Amniotic stem cell (primary cell): Measurements from ENCODE around the gene UMAD1.

ENCODE experiments used
- DNase-seq: peaks from one replicate; lab custom pipeline; 2025; lab: John Stamatoyannopoulos, UW

The UMAD1 gene

DNA sequence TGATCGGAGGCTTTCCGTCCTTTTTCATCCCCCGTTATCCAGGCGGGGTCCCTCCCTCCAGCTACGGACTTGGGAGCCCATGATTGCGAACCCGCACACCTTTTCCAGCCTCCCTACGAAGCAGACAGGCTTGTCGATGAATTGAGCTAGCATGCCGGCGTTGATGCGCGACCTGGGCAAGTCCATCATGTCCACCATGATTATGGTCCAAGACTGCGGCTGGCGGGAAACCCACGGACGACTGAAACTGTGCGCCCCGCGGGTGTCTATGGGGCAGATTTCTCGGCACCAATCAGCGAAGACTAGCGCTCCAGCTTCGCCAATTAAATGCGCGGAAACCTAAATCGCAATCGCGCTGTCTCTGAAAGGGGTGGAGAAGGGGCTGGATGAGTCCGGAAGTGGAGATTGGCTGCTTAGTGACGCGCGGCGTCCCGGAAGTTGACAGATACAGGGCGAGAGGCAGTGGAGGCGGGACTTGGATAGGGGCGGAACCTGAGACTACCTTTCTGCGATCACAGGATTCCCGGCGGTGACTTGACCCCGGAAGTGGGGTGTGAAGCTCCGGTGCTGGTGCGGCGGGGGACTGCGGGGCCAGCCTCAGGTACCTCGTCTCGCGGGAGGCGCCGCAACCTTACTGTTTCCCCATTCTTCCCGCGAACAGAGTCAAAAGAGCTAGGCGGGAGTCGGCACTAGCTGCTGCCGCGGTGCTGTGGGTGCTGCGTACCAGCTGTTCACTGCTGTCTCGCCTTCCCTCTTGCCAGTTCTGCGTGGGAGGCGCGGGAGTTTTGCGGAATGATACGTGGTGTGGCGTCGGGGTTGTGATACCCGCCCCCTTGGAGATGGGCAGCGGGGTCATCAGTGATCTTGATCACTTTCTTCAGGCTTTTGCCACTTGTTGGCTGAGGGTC lies at the start of gene UMAD1:
UMAD1 (plus strand) TSS at position 532 of the 908 bp plus-strand sequence. CDS start 32,620 bp downstream, outside the sequence.
- DNase-seq: peak; percentile 99

DNA sequence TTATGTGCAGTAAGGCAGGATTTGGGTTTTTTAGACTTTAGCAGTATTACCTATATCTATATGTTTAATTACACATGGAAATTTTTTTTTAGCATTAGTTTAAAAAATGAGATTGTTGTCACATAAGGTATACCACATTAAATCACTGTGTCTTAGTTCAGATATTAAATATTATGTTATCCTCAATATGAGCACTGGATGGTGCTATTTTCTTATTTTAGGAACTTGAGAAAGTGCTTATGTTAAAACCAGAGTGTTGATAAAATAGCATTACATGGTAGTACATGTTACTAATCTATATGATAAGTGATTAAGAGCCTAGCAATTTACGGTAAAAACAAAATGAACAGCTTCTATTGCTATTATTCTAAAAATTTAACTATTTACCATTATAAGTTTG lies 45.1 kb upstream of the UMAD1 start:
- no peak for DNase-seq

DNA sequence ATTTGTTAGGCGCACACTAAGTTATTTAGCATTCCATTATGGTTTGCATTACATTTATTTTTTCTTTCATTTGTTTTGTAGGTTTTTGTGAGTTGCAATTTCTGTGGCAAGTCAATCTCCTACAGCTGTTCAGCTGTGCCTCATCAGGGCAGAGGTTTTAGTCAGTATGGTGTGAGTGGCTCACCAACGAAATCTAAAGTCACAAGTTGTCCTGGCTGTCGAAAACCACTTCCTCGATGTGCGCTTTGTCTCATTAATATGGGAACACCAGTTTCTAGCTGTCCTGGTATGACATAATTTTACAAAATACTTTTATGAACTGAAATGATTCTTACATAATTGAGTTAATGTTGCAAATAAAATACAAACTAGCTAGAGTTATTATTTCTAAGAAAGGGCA lies 44.4 kb upstream of the UMAD1 start:
- no peak for DNase-seq

DNA sequence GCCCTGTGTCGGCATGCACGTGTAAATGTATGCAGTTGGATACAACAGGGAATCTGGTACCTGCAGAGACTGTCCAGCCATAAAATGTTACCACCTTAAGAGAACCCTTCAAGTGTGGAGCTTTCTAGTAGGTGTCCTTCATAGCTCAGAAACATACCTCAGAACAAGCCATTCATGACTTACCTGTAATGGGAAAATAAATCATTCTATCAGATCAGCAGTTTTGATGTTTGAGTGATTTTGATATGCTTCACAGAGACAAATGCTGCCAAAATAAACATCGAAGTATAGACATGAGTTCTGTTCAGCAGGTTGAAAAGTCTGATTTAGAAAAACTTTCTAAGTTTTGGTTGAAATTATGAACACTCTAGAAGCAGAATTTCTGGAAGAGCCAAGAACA lies 33.5 kb upstream of the UMAD1 start:
- no peak for DNase-seq

DNA sequence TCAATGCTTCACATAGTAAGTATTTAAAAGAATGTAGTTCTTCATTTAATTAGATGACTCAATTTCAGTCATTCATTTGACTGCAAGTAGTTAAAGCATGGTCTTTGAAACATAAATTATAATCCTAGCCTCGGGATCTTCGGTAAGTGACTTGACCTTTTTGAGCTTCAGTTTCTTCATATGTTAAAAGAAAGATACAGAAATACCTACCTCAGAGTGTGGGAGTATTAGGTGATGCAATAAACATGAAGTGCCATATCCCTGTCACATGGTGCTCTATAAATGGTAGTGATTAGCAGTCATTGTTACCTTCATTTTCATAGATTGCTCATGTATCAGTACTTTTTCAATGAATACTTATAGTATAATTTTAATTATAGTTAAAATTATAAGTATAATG lies 31.2 kb upstream of the UMAD1 start:
- DNase-seq: no peak

DNA sequence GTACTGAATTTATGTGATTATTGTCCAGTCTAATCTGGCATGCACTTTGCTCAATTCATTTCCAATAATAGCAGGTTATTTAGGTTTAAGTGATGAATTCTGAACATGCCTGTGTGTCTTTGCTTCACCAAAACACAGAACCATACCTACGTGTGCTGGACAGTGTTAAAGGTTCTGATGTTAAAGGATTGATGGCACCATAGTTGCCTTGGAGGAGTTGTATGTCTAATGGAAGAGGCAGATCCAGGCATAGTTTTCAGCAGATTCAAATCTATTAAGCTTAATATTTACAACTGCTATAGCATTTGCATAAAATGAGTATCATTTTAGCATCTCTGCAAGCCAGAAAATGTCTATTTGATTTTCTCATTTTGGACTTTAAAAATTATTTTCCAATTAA lies 28.0 kb upstream of the UMAD1 start:
- DNase-seq: no peak

DNA sequence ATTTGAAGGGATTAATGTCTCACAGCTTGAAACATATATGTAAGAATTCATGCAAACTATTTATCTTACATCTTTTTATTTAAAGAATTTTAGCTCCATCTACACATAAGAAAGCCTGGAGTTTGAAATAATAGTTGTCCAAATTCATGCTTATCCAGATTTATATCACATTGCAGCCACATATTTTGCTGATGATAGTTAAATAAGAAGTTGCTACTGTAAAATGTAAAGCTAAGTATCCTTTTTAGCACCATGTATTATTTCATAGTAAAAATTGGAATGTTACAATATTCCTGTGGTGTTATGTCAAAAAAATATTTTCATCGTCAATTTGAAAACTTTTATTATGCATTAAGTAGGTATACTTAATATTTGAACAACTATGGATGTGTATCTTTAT lies 27.3 kb upstream of the UMAD1 start:
- no peak for DNase-seq

DNA sequence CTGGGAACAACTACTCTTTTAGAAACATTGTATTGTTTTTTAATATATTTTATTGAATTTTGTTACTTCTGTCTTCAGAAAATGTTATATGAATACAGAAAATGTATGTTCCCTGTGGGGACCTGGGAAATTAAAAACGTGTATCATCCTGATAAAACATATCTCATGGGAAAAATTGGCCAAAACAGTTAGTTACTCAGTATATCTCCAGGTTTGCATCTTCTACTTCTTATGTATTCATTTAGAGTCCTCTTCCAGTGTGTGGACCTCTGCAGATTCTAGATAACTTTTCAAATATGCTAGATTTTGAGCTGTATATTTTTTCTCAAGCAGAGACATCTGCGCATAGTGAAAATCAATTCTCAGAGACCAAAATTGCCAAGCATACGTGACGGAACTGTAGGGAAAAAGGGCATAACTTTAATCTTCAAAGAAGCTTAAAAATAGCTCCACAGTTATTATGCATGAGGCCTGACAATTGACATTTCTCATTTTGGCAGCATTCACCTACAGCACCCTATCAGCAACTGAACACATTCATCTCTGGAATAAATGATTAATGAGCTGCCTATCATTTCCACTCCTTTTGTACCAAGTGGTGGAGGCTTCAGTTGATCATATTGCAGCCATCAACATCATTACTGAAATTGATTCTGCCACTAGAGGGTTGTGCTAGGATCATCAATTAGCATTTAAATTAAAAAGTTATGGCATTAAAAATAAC lies 26.4 kb upstream of the UMAD1 start:
- no peak for DNase-seq

DNA sequence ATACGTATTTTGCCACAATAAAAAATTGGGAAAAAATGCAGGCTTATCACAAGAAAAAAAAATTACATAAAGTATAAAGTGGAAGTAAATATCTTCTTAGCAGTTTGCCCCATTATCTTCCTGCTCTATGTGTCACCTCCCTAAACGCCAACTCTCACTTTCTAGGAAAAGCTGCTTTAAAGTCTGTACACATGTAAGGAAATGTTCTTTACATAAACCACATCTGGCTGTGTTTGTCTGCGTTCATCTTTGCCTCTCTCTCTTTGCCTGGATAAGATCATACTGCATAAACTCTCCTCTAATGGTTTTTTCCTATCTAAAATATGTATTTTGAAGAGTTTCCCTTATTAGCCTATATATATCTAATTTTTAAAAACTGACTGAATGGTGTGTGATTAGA lies 23.0 kb upstream of the UMAD1 start:
- DNase-seq: no peak

DNA sequence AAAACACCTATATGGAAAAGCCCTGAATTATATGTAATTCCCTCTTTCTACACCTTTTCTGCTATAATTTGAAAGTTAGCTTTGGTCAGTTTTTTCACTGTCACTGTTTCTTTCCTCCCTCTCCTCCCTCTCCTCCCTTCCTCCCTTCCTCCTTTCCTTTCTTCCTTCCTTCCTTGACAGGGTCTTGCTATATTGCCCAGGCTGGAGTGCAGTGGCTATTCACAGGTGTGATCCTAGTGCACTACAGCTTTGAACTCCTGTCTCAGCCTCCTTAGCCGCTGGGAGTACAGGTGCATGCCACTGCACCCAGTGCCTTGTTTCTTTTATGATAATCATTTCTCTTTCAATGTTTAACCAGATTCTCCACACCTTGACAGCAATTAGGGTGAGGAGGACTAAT lies 22.1 kb upstream of the UMAD1 start:
- no peak for DNase-seq

DNA sequence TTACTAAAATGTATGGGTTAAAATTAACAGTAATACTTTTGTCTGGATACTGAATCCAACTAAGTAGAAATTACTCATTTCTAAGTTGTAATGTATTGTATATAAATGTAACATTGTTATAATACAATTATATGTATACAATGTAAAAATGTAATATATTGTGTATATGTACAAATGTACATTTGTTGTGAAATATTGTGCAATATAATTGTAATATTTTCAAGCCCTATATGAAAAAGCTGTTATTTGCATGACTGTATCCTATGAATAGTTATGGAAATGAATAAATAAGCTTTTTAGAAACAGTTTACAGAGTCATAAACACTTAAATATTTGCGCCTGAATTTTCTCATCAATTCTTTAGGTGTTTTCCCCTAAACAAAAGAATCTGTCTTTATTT lies 20.3 kb upstream of the UMAD1 start:
- no peak for DNase-seq

DNA sequence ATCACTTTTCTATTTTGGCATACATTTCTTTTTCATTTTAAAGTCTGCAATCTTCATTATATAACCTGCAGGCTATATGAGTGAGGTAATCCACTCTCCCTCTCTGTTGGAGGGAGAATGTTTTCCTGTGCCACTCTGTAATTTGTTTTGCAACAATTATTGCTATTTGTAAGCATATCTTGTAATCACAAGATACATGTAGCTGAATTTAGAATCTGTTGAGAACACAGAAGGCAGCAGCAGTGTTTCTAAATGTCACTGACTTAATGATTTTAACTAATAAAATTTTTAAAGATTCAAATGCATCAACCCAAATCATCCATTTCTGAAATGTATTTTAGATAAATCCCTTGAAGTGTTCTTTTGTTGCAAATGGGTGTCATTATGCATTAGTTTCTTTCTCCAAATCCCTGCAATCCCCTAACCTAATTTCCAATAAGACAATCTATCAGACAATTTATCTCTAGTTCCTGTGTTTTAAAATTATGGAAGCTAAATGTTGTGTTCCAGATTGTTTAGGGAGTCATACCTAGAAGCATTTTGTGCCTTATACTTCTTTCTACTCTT lies 19.8 kb upstream of the UMAD1 start:
- DNase-seq: no peak

DNA sequence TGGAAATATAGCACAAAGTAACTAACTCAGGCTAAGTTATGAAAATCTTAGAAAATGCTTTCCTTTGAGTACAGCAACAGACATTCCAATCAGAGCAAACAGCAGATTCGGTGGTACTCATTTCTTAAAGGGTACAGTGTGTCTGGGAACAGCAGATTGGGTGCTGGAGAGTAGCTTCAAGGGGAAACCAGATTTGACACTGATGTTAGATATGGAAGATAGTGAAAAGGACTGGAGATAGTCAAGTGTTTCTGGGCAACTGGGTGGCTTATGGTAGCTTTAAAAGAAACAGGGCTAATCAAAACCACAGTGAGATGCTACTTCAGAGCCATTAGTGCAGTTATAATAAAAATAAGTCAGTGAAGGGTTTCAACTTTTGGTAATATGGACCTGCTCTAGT lies 12.1 kb upstream of the UMAD1 start:
- no peak for DNase-seq

DNA sequence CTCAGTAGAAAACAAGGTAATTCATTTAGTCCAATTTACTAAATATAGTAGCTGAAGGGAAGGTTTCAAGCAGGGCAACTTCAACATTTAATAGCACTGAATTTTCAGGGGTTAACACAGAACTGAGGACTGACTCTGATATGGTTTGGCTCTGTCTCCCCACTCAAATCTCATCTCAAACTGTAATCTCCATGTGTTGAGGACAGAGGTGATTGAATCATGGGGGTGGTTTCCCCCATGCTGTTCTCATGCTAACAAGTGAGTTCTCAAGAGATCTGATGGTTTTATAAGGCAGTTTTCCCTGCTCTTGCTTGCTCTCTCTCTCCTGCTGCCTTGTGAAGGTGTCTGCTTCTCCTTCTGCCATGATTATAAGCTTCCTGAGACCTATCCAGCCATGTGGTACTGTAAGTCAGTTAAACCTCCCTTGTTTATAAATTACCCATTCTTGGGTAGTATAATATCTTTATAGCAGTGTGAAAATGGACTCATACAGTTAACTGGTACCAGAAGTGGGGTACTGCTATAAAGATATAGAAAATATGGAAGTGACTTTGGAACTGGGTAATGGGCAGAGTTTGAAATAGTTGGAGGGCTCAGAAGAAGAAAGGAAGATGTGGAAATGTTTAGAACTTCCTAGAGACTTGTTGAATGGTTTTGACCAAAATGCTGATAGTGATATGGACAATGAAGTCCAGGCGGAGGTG lies 9.8 kb upstream of the UMAD1 start:
- no peak for DNase-seq

DNA sequence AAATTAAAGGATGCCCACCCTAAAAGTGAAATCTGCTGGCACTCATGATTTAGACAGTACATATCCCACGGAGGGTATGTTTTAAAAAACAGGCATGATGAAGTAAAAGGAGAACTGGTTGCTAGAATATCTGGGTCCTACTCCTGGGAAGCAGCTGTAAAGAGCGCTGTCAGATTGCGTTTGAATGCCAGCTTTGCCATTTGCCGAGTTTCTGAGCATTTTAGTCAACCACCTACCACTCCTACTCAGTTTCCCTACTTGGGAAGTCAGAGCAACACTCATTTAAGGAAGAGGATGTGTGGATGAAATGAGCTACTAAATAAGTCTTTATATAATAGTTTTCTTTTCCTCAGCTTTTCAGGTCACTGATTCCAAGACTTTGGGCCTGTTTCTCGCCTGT lies 1.1 kb upstream of the UMAD1 start:
- DNase-seq: no peak

DNA sequence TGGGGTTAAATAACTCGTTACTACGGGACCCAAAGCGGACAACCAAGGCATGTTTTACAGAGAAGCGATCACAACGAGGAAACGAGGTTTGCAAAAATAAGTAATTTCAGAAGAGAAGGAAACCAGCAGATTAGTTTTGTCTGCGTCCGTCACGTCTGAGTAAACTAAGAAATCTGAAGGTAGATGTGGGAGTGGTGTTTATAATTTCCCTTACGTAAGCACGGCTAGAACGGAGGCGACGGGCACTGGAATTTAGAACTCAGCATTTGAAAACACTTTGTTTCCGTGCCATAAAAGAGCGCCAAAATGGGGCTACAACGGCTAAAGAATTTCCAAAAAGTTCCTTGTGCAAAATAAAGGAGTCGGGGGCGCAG lies 718 bp upstream of the UMAD1 start:
- no peak for DNase-seq

DNA sequence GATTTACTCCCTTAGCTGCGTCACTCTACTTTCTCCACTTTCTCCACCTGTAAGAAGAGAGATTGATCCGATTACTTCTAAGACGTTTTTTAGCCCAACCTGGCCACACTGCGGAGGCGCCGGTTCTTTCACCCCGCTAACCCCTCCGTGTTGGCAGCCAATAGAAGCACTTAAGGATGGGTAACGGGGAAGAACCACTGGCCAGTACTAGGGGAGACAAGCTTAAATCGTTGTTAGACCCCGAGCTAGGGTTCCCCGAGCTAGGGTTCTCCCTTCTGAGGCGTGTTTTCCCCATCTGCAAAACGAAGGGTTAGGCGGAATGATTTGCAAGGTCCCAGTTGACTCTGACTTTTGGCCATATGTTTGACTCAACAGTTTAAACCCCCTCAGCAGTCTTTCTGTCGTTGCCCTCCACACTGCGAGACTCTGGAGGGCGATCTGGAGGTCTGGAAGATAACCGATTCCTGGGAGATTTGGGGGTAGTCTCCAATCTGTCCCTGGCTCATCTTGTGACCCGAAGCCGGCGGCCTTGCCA lies 644 bp downstream of the UMAD1 start:
- no peak for DNase-seq

DNA sequence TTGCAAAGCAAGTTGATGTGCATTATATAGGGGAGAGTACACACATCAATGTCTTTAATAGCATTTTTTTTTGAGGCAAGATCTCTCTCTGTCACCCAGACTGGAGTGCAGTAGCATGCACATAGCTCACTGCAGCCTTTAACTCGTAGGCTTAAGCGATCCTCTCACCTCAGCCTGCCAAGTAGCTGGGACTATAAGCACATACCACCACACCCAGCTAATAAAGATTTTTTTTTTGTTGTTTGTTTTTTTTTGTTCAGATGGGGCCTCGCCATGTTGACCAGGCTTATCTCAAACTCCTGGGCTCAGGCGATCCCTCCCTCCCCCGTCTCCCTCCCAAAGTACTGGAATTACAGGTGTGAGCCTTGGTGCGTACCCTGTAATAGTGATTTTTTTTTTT lies 1.5 kb downstream of the UMAD1 start:
- DNase-seq: no peak

DNA sequence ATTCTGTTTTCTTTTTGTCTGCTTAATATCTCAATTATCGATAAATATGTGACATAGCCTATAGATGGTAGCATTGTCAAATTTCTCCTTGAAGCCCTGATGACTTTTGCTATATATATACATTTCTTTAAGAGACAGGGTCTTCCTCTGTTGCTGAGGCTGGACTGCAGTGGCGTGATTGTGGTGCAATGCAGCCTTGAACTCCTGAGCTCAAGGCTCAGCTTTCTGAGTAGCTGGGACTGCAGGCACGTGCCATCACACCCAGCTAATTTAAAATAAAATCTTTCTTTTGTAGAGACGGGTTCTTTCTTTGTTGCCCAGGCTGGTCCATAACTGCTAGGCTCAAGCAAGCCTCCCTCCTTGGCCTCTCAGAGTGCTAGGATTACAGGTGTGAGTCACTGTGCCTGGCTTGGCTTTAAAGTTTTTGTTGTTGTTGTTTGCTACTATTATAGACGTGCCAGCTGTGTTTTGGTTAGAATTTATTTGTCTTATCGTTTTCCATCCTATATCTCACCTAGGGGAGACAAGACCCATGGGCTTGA lies 7.0 kb downstream of the UMAD1 start:
- no peak for DNase-seq

DNA sequence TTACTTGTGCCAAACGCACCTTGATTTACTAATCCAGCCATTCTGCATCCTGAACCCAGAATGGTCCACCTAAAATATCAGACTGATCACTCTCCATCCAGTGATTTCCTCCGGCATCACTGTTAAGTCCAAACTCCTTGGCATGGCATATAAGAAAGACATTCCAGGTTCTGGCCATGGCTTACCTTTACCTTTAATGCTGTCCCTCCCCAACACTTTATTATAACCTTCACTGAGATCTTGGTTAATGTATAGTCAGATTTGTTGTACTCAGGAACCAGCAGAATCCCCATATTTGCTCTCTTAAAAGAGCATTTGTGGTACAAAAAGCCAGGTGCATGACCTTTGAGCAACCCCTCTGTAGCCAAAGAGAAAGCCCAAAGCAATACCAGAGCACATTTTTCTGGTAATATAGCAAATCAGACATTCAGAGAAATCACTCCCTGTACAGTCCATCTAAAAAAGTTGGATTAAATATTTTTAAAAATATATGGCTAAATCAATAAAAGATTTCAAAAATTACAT lies 10.2 kb downstream of the UMAD1 start:
- DNase-seq: no peak

DNA sequence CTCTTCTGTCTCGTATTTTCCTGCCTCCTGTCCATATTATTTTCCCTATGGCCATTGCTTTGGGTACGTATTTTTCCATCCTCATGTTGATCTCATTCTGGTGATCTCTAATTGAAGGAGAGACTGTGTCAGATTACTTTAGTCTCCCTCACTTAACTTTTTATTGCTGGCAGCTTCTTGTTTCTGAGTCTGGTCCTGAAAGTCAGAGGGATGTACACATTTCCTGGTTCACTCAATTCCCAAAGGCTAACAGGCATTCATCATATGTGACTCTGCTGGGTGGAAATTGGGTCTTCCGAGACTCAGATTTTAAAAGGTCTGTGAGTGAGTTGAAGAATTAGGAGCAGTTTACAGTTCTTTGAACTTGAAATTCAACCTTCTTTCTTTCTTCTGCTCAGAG lies 10.9 kb downstream of the UMAD1 start:
- no peak for DNase-seq
